ENCODE data around the gene TBC1D14.
A peak's percentile ranks its signal among the peaks of the same experiment; 100 is the strongest.

Gene TBC1D14

GRCh38 chr4:7049295-7049694 lies 139.7 kb downstream of the TBC1D14 start:
- DNase-seq: no peak

GRCh38 chr4:7049739-7050138 lies 140.1 kb downstream of the TBC1D14 start:
- no peak for DNase-seq

GRCh38 chr4:7050481-7051143 lies 141.0 kb downstream of the TBC1D14 start:
- DNase-seq: no peak

- no peak for DNase-seq
Observed at GRCh38 chr4:7051144-7051495, 141.5 kb downstream of the TBC1D14 start.

GRCh38 chr4:7051905-7052304 lies 142.3 kb downstream of the TBC1D14 start:
- no peak for DNase-seq

GRCh38 chr4:7052313-7052712 lies 142.7 kb downstream of the TBC1D14 start:
- no peak for DNase-seq

GRCh38 chr4:7052923-7053715 lies 143.5 kb downstream of the TBC1D14 start:
- DNase-seq: no peak

GRCh38 chr4:7054106-7054880 lies 144.7 kb downstream of the TBC1D14 start:
- DNase-seq: no peak

- DNase-seq: no peak
Observed at GRCh38 chr4:7055111-7055989, 145.7 kb downstream of the TBC1D14 start.

- DNase-seq: no peak
Observed at GRCh38 chr4:7055990-7056325, 146.3 kb downstream of the TBC1D14 start.

GRCh38 chr4:7058792-7059191 lies 149.2 kb downstream of the TBC1D14 start:
- DNase-seq: no peak

GRCh38 chr4:7059662-7060061 lies 150.0 kb downstream of the TBC1D14 start:
- no peak for DNase-seq

GRCh38 chr4:7060346-7061150 lies 150.9 kb downstream of the TBC1D14 start:
- DNase-seq: no peak

GRCh38 chr4:7061815-7062214 lies 152.2 kb downstream of the TBC1D14 start:
- no peak for DNase-seq

- no peak for DNase-seq
Observed at GRCh38 chr4:7062816-7063215, 153.2 kb downstream of the TBC1D14 start.

- DNase-seq: no peak
Observed at GRCh38 chr4:7063362-7063761, 153.7 kb downstream of the TBC1D14 start.

- no peak for DNase-seq
Observed at GRCh38 chr4:7066006-7066405, 156.4 kb downstream of the TBC1D14 start.

GRCh38 chr4:7066493-7066892 lies 156.9 kb downstream of the TBC1D14 start:
- no peak for DNase-seq

- no peak for DNase-seq
Observed at GRCh38 chr4:7067126-7067451, 157.5 kb downstream of the TBC1D14 start.

GRCh38 chr4:7067452-7068278 lies 158.0 kb downstream of the TBC1D14 start, which contains the start of gene GRPEL1:
Gene GRPEL1 (minus strand): TSS chr4:7068064. CDS start chr4:7068032, 32 bp downstream.
- DNase-seq: peak; percentile 99

- no peak for DNase-seq
Observed at GRCh38 chr4:7068279-7068842, 158.7 kb downstream of the TBC1D14 start.

All from NCI-H1092 (cell line).